Activated B cell treated with CpG ODN at 0.5 μM for 24 hours (primary cell): ENCODE data around the gene CXCR3. TPM values are rescaled to one million over a fixed set of nuclear protein-coding genes. Genes with fewer than 3 reads are reported as not detected.
A peak's percentile ranks its signal among the peaks of the same experiment; 100 is the strongest.

Experiments
- ATAC-seq: fragments of 200-7000 bp; cut with Tn5 transposase; one replicate; pipeline ENCODE4 v1.10.0; 2021; ENCODE audit warnings: low read depth, mild to moderate bottlenecking, moderate library complexity
- CTCF ChIA-PET: fragments of 350-600 bp; sonication (Branson Sonifier 250); formaldehyde crosslinking; loops from one replicate; lab custom pipeline; 2021; ENCODE audit warnings: antibody characterized with exemption; lab: Charles Lee
- POLR2A ChIA-PET: fragments of 350-600 bp; sonication (Branson Sonifier 250); formaldehyde crosslinking; loops from one replicate; lab custom pipeline; 2021; ENCODE audit warnings: antibody characterized with exemption; lab: Charles Lee
- DNase-seq: peaks from one replicate; pipeline ENCODE4 v3.0.0; 2022
- H3K27ac Mint-ChIP-seq: one replicate; pipeline ENCODE4 v1.8.0; 2020; ENCODE audit warnings: mixed read lengths
- H3K27me3 Mint-ChIP-seq: one replicate; pipeline ENCODE4 v1.8.0; 2021; ENCODE audit warnings: mixed read lengths
- H3K36me3 Mint-ChIP-seq: one replicate; pipeline ENCODE4 v1.8.0; 2021; ENCODE audit warnings: low read depth, mixed read lengths
- H3K4me1 Mint-ChIP-seq: one replicate; pipeline ENCODE4 v1.8.0; 2021; ENCODE audit warnings: mixed read lengths
- H3K4me3 Mint-ChIP-seq: one replicate; pipeline ENCODE4 v1.8.0; 2020; ENCODE audit warnings: mild to moderate bottlenecking, mixed read lengths
- H3K9me3 Mint-ChIP-seq: one replicate; pipeline ENCODE4 v1.8.0; 2020; ENCODE audit warnings: mixed read lengths
- CTCF ChIP-seq: fragments of 200-600 bp; IDR thresholded peaks from one replicate; pipeline ENCODE4 v1.8.0; 2022; ENCODE audit warnings: antibody characterized with exemption, mild to moderate bottlenecking
- intact Hi-C: fragments of 100-400 bp; cut with micrococcal nuclease; formaldehyde crosslinking; loops from one replicate; pipeline ENCODE4 v1.15.1; 2024
- total RNA-seq: library from RNA; stranded (reverse); gene quantifications from 2 replicates; pipeline ENCODE4 v1.2.3, GENCODE V29; 2022

CXCR3 gene
- total RNA-seq, 1 donor from 2014 or later: 5.4 TPM

GRCh38 chrX:71622576-71623450 is 4.5 kb upstream of the CXCR3 start:
- peaks cover 63% of the 10 kb centered on the region for H3K4me1 Mint-ChIP-seq

GRCh38 chrX:71622032-71622575 is 3.8 kb upstream of the CXCR3 start:
- H3K27me3 Mint-ChIP-seq: no peaks in the 10 kb centered on the region
- no peak for TF ChIP-seq CTCF
- ATAC-seq (no peak), DNase-seq (no peak)
- ChIA-PET CTCF (interaction anchor here (1.2 kb wide), 1 partner anchor 28 kb away, joined by 3 read pairs; no protein-coding TSS in a partner anchor), POLR2A (interaction anchor here (0.7 to 3.5 kb wide), 5 partner anchors 11 to 90 kb away, joined by 4 to 20 read pairs (median 7); partner anchors contain the start of gene OGT)
- no peaks in the 10 kb centered on the region for H3K36me3 Mint-ChIP-seq
- intact Hi-C loops: no loop called here
- peaks cover 68% of the 10 kb centered on the region for H3K4me1 Mint-ChIP-seq
- H3K9me3 Mint-ChIP-seq: no peaks in the 10 kb centered on the region
- H3K27ac Mint-ChIP-seq: peak overlapping the region; percentile 73
- H3K4me3 Mint-ChIP-seq: no peak overlapping the region

More at GRCh38 chrX:71622576-71623450, 4.5 kb upstream of the CXCR3 start:
- no peak for TF ChIP-seq CTCF
- DNase-seq (peak; percentile 25), ATAC-seq (peak; percentile 45)
- Mint-ChIP-seq H3K27ac (peak overlapping the region; percentile 73), H3K9me3 (no peaks in the 10 kb centered on the region), H3K36me3 (no peaks in the 10 kb centered on the region), H3K4me3 (peak overlapping the region; percentile 57), H3K27me3 (no peaks in the 10 kb centered on the region)
- intact Hi-C loops: no loop called here
- ChIA-PET CTCF (interaction anchor here (1.2 kb wide), 1 partner anchor 28 kb away, joined by 3 read pairs; no protein-coding TSS in a partner anchor), POLR2A (interaction anchor here (0.6 to 2.1 kb wide), 6 partner anchors 10 to 90 kb away, joined by 3 to 12 read pairs (median 4); partner anchors contain the start of gene OGT)

GRCh38 chrX:71621603-71622002 is 3.3 kb upstream of the CXCR3 start:
- H3K27ac Mint-ChIP-seq: no peak overlapping the region
- DNase-seq: no peak
- H3K4me3 Mint-ChIP-seq: no peak overlapping the region
- ChIA-PET POLR2A (interaction anchor here (0.7 to 3.5 kb wide), 3 partner anchors 16 to 88 kb away, joined by 7 to 20 read pairs (median 12); partner anchors contain the start of gene OGT), CTCF (interaction anchor here (1.2 kb wide), 1 partner anchor 29 kb away, joined by 3 read pairs; no protein-coding TSS in a partner anchor)
- H3K36me3 Mint-ChIP-seq: no peaks in the 10 kb centered on the region
- peaks cover 73% of the 10 kb centered on the region for H3K4me1 Mint-ChIP-seq
- no peak for TF ChIP-seq CTCF
- H3K27me3 Mint-ChIP-seq: no peaks in the 10 kb centered on the region
- intact Hi-C loops: no loop called here
- no peak for ATAC-seq
- H3K9me3 Mint-ChIP-seq: no peaks in the 10 kb centered on the region

GRCh38 chrX:71619986-71620385 is 1.7 kb upstream of the CXCR3 start:
- no peak for TF ChIP-seq CTCF
- Mint-ChIP-seq H3K27me3 (no peaks in the 10 kb centered on the region), H3K9me3 (no peaks in the 10 kb centered on the region), H3K4me1 (peaks cover 74% of the 10 kb centered on the region), H3K36me3 (peaks cover 4% of the 10 kb centered on the region), H3K4me3 (no peak overlapping the region), H3K27ac (peak overlapping the region; percentile 50)
- ATAC-seq (no peak), DNase-seq (no peak)
- ChIA-PET POLR2A (interaction anchor here (1.2 to 3.5 kb wide), 3 partner anchors 10 to 87 kb away, joined by 4 to 20 read pairs (median 14); partner anchors contain the start of gene OGT), CTCF (no interaction called here)
- intact Hi-C loops: loop anchor here (1.0 to 2.0 kb wide), 3 partner anchors 9 to 31 kb away; no protein-coding TSS in a partner anchor
